WTC11 (cell line): ENCODE data around the gene EMC9. TPM values are rescaled to one million over a fixed set of nuclear protein-coding genes. Genes with fewer than 3 reads are reported as not detected.

ENCODE experiments used
- ATAC-seq: fragments of 200-7000 bp; cut with Tn5 transposase; 2 replicates; pipeline ENCODE4 v1.10.0; 2021; ENCODE audit warnings: mild to moderate bottlenecking, moderate library complexity
- CTCF ChIA-PET: fragments of 300-600 bp; sonication (Branson Sonifier 250); formaldehyde crosslinking; loops from one replicate; lab custom pipeline; 2021; ENCODE audit warnings: antibody characterized with exemption; lab: Charles Lee
- POLR2A ChIA-PET: fragments of 350-600 bp; sonication (Branson Sonifier 250); formaldehyde crosslinking; loops from one replicate; lab custom pipeline; 2021; ENCODE audit warnings: antibody characterized with exemption; lab: Charles Lee
- DNase-seq: peaks from one replicate; pipeline ENCODE4 v3.0.0; 2021; ENCODE audit warnings: low spot score
- H3K27ac Mint-ChIP-seq: 2 replicates; pipeline ENCODE4 v1.8.0; 2021; ENCODE audit warnings: mixed read lengths
- H3K27me3 Mint-ChIP-seq: 2 replicates; pipeline ENCODE4 v1.8.0; 2021; ENCODE audit warnings: low read depth, mild to moderate bottlenecking, moderate library complexity, mixed read lengths
- H3K36me3 Mint-ChIP-seq: 2 replicates; pipeline ENCODE4 v1.8.0; 2021; ENCODE audit warnings: mixed read lengths
- H3K4me1 Mint-ChIP-seq: 2 replicates; pipeline ENCODE4 v1.8.0; 2022; ENCODE audit warnings: mixed read lengths
- H3K4me3 Mint-ChIP-seq: 2 replicates; pipeline ENCODE4 v1.8.0; 2021; ENCODE audit warnings: mild to moderate bottlenecking, moderate library complexity, mixed read lengths
- H3K9me3 Mint-ChIP-seq: 2 replicates; pipeline ENCODE4 v1.8.0; 2021; ENCODE audit warnings: mixed read lengths
- ARID4B ChIP-seq: sonication (generic); formaldehyde crosslinking; IDR thresholded peaks from 2 replicates; pipeline ENCODE4 v1.8.0; 2023; ENCODE audit warnings: missing genetic modification reagents, mild to moderate bottlenecking, borderline replicate concordance
- ATF3 ChIP-seq: sonication (generic); formaldehyde crosslinking; conservative IDR thresholded peaks from 2 replicates; pipeline ENCODE4 v1.8.1; 2022; ENCODE audit warnings: mild to moderate bottlenecking, missing genetic modification reagents
- ATF6 ChIP-seq: sonication (generic); formaldehyde crosslinking; IDR thresholded peaks from 2 replicates; pipeline ENCODE4 v1.8.1; 2023; ENCODE audit warnings: mild to moderate bottlenecking, missing genetic modification reagents
- CREM ChIP-seq: sonication (generic); formaldehyde crosslinking; IDR thresholded peaks from 2 replicates; pipeline ENCODE4 v1.8.1; 2022; ENCODE audit warnings: mild to moderate bottlenecking, missing genetic modification reagents, moderate library complexity
- E2F1 ChIP-seq: sonication (generic); formaldehyde crosslinking; IDR thresholded peaks from 2 replicates; pipeline ENCODE4 v1.8.0; 2022; ENCODE audit warnings: mild to moderate bottlenecking, missing genetic modification reagents
- ELF4 ChIP-seq: sonication (generic); formaldehyde crosslinking; IDR thresholded peaks from 2 replicates; pipeline ENCODE4 v1.8.1; 2022; ENCODE audit warnings: low read depth, mild to moderate bottlenecking, moderate library complexity, missing genetic modification reagents
- FOXK1 ChIP-seq: sonication (generic); formaldehyde crosslinking; IDR thresholded peaks from 2 replicates; pipeline ENCODE4 v1.8.0; 2022; ENCODE audit warnings: mild to moderate bottlenecking, moderate library complexity, missing genetic modification reagents
- FOXP1 ChIP-seq: sonication (generic); formaldehyde crosslinking; IDR thresholded peaks from 2 replicates; pipeline ENCODE4 v1.8.0; 2022; ENCODE audit warnings: missing genetic modification reagents, mild to moderate bottlenecking, moderate library complexity, borderline replicate concordance
- GABPB1 ChIP-seq: sonication (generic); formaldehyde crosslinking; IDR thresholded peaks from 2 replicates; pipeline ENCODE4 v1.8.1; 2023; ENCODE audit warnings: mild to moderate bottlenecking, missing genetic modification reagents
- IRF1 ChIP-seq: sonication (generic); formaldehyde crosslinking; IDR thresholded peaks from 2 replicates; pipeline ENCODE4 v1.8.0; 2023; ENCODE audit warnings: missing genetic modification reagents
- NFE2L1 ChIP-seq: sonication (generic); formaldehyde crosslinking; IDR thresholded peaks from 2 replicates; pipeline ENCODE4 v1.8.1; 2023; ENCODE audit warnings: missing genetic modification reagents
- NR2C2 ChIP-seq: sonication (generic); formaldehyde crosslinking; IDR thresholded peaks from 2 replicates; pipeline ENCODE4 v1.8.0; 2022; ENCODE audit warnings: mild to moderate bottlenecking, missing genetic modification reagents
- SOX15 ChIP-seq: fragments of 250-450 bp; sonication (Bioruptor Pico); IDR thresholded peaks from 2 replicates; pipeline ENCODE4 v1.9.0; 2021; ENCODE audit warnings: mild to moderate bottlenecking
- SP1 ChIP-seq: sonication (generic); formaldehyde crosslinking; conservative IDR thresholded peaks from 2 replicates; pipeline ENCODE4 v1.8.1; 2022; ENCODE audit warnings: missing genetic modification reagents
- TEAD1 ChIP-seq: sonication (generic); formaldehyde crosslinking; IDR thresholded peaks from 2 replicates; pipeline ENCODE4 v1.8.0; 2022; ENCODE audit warnings: mild to moderate bottlenecking, missing genetic modification reagents
- ZBTB21 ChIP-seq: sonication (generic); formaldehyde crosslinking; IDR thresholded peaks from 2 replicates; pipeline ENCODE4 v1.8.1; 2023; ENCODE audit warnings: mild to moderate bottlenecking, missing genetic modification reagents, borderline replicate concordance
- ZNF121 ChIP-seq: sonication (generic); formaldehyde crosslinking; IDR thresholded peaks from 2 replicates; pipeline ENCODE4 v1.8.0; 2023; ENCODE audit warnings: missing genetic modification reagents
- ZNF138 ChIP-seq: sonication (generic); formaldehyde crosslinking; conservative IDR thresholded peaks from 2 replicates; pipeline ENCODE4 v1.8.1; 2022; ENCODE audit warnings: mild to moderate bottlenecking, moderate library complexity, missing genetic modification reagents
- ZSCAN18 ChIP-seq: fragments of 250-450 bp; sonication (Bioruptor Pico); IDR thresholded peaks from 2 replicates; pipeline ENCODE4 v2.1.2; 2022; ENCODE audit warnings: mild to moderate bottlenecking, moderate library complexity
- total RNA-seq: library from RNA; stranded (reverse); gene quantifications from 3 replicates; pipeline ENCODE4 v1.2.3, GENCODE V29; 2021
- TF ChIP-seq, protein P1 (sequence below): sonication (generic); formaldehyde crosslinking; IDR thresholded peaks from 2 replicates; pipeline ENCODE4 v1.8.0; 2022; ENCODE audit warnings: mild to moderate bottlenecking, missing genetic modification reagents

EMC9 gene
- total RNA-seq, 1 experiment from 2014 or later: 44.4 TPM

DNA sequence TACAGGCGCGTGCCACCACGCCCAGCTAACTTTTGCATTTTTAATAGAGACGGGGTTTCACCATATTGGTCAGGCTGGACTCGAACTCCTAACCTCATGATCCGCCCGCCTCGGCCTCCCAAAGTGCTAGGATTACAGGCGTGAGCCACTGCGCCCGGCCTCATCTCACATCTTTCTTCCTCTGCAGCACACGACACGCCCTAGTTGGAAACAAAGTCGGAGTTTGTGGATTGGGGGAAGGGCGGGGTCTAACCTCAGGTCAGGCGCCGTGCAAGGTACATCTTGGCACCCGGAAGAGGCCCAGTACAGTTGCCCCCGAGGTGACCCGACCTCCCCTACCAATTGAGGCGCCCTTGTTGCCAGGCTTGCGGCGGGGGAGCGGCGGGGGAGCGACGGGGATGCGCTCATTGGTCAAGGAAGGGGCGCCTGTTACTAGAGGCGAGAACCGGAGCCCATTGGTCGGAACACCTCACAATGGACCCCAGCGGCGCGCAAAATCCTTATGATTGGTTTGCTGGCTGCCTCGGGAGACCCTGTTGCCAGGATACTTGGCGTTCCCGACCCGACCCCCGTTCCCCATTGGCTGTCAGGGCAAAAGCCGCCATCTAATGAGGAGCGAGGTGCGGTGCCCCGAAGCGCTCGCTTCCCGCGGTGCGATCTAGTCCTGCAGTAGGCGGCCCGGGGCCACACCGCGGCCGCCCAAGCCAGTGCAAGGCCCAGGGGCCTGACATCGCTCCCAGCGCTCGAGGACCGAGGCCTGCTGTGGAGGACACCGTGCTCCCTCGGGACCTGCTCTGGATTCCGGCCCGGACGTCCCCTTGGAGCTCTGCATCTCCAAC lies 30.2 kb upstream of the EMC9 start, which contains the start of gene REC8 (continued):
- TF ChIP-seq, protein P1, sequence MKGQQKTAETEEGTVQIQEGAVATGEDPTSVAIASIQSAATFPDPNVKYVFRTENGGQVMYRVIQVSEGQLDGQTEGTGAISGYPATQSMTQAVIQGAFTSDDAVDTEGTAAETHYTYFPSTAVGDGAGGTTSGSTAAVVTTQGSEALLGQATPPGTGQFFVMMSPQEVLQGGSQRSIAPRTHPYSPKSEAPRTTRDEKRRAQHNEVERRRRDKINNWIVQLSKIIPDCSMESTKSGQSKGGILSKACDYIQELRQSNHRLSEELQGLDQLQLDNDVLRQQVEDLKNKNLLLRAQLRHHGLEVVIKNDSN (CRISPR knock-in tag): no peak
- TF ChIP-seq FOXP1 (CRISPR knock-in tag) (no peak), ZNF121 (CRISPR knock-in tag) (peak; percentile 0; the same call in 1 of the 2 replicates), FOXK1 (CRISPR knock-in tag) (peak; percentile 66), ATF3 (CRISPR knock-in tag) (no peak), E2F1 (CRISPR knock-in tag) (0 out of 2 replicates have a peak, but pooled peaks have one; percentile 51)
- TF ChIP-seq, all 79 proteins: peak for 12

- H3K27me3 Mint-ChIP-seq: no peaks in the 10 kb centered on the region; the same call in none of the 2 replicates
- no peak for TF ChIP-seq ZBTB21
- peak; percentile 86 for TF ChIP-seq GABPB1 (CRISPR knock-in tag)
- no peak for TF ChIP-seq ELF4 (CRISPR knock-in tag)
- TF ChIP-seq NR2C2 (CRISPR knock-in tag): no peak
- no peak for TF ChIP-seq SP1 (CRISPR knock-in tag)
- peaks cover 7% of the 10 kb centered on the region for H3K36me3 Mint-ChIP-seq
- ChIA-PET CTCF (no interaction called here), POLR2A (no interaction called here)
- DNase-seq: no peak
- no peak overlapping the region for H3K27ac Mint-ChIP-seq
- H3K9me3 Mint-ChIP-seq: no peaks in the 10 kb centered on the region
- H3K4me1 Mint-ChIP-seq: peaks cover 4% of the 10 kb centered on the region
- no peak overlapping the region for H3K4me3 Mint-ChIP-seq
- ATAC-seq: no peak
These were observed 26.2 kb upstream of the EMC9 start for GRCh38 chr14:24167469-24168114.

DNA sequence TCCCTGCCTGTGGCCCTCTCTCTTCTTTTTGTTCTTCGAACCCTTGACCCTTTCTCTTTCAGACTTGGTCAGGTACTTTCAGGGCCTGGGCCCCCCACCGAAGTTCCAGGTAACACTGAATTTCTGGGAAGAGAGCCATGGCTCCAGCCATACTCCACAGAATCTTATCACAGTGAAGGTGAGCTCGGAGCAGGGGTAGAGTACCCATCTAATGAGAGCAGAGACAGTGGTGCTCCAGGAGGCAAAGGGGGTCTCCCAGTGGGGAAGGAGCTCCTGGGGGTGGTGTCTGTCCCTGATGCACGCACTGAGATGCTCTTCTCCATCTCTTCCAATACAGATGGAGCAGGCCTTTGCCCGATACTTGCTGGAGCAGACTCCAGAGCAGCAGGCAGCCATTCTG lies 24.4 kb upstream of the EMC9 start:
- H3K9me3 Mint-ChIP-seq: no peaks in the 10 kb centered on the region
- ChIA-PET POLR2A (no interaction called here), CTCF (no interaction called here)
- no peak for ATAC-seq
- H3K4me1 Mint-ChIP-seq: peaks cover 11% of the 10 kb centered on the region
- no peaks in the 10 kb centered on the region; the same call in 1 of the 2 replicates for H3K27me3 Mint-ChIP-seq
- H3K36me3 Mint-ChIP-seq: peaks cover 7% of the 10 kb centered on the region
- no peak for DNase-seq
- no peak overlapping the region for H3K27ac Mint-ChIP-seq
- no peak overlapping the region for H3K4me3 Mint-ChIP-seq
- TF ChIP-seq CREM (CRISPR knock-in tag): no peak
- TF ChIP-seq SOX15: no peak
- no peak for TF ChIP-seq ZNF138
- no peak for TF ChIP-seq TEAD1 (CRISPR knock-in tag)
- TF ChIP-seq NFE2L1: no peak
- no peak for TF ChIP-seq ATF6 (CRISPR knock-in tag)
- TF ChIP-seq ARID4B (CRISPR knock-in tag): no peak
- no peak for TF ChIP-seq ZSCAN18 (CRISPR knock-in tag)
- TF ChIP-seq IRF1 (CRISPR knock-in tag): no peak
- no peak for TF ChIP-seq E2F1 (CRISPR knock-in tag)
